Cortex of kidney (tissue), 1 donor: Measurements from ENCODE around the gene TBL1Y.
"Not testable (repeated sequence)": the region's sequence is repeated elsewhere in the genome, so short reads cannot be mapped to it uniquely, and the experiment has no call there.

Experiments used
- DNase-seq: peaks from one replicate; lab custom pipeline; 2025; lab: John Stamatoyannopoulos, UW

TBL1Y gene

GRCh38 chrY:7080548-7080947 lies 170.1 kb downstream of the TBL1Y start:
- not testable (repeated sequence) for DNase-seq

- no peak for DNase-seq
Measured at GRCh38 chrY:7085606-7086005, 175.1 kb downstream of the TBL1Y start.

GRCh38 chrY:7092836-7093235 lies 182.3 kb downstream of the TBL1Y start:
- no peak for DNase-seq

- no peak for DNase-seq
Measured at GRCh38 chrY:7094365-7094764, 183.9 kb downstream of the TBL1Y start.

GRCh38 chrY:7097021-7097420 lies 186.5 kb downstream of the TBL1Y start:
- no peak for DNase-seq

GRCh38 chrY:7099742-7100141 lies 189.2 kb downstream of the TBL1Y start:
- DNase-seq: no peak

GRCh38 chrY:7102680-7103079 lies 192.2 kb downstream of the TBL1Y start:
- no peak for DNase-seq

GRCh38 chrY:7107179-7107578 lies 196.7 kb downstream of the TBL1Y start:
- no peak for DNase-seq

- DNase-seq: no peak
Measured at GRCh38 chrY:7110086-7110485, 199.6 kb downstream of the TBL1Y start.

- no peak for DNase-seq
Measured at GRCh38 chrY:7115871-7116270, 205.4 kb downstream of the TBL1Y start.

- DNase-seq: no peak
Measured at GRCh38 chrY:7122202-7122601, 211.7 kb downstream of the TBL1Y start.

- no peak for DNase-seq
Measured at GRCh38 chrY:7125136-7126056, 214.9 kb downstream of the TBL1Y start.

GRCh38 chrY:7128211-7128610 lies 217.7 kb downstream of the TBL1Y start:
- DNase-seq: no peak
